Kidney (tissue), 14 donors: Measurements from ENCODE around the gene GFRA3. TPM values are rescaled to one million over a fixed set of nuclear protein-coding genes. Genes with fewer than 3 reads are reported as not detected.

Experiments used
- DNase-seq, 5 donors: peaks; one replicate each; pipeline ENCODE4 v3.0.0-alpha.2; 2013 to 2020
- FAIRE-seq: peaks from 2 replicates; lab custom pipeline; 2012; peaks lifted over from hg19 to GRCh38; lab: Jason Lieb, UNC
- H3K27ac ChIP-seq, 2 donors: one replicate each; pipeline ENCODE4 v1.7.0; 2013; ENCODE audit warnings: low read depth in 2 of 2, low read length in 2 of 2, inconsistent platforms in 1 of 2
- H3K27me3 ChIP-seq: one replicate; pipeline ENCODE4 v1.7.1; 2013; ENCODE audit warnings: low read length, inconsistent platforms; ENCODE audit not compliant: control insufficient read depth, insufficient read depth
- H3K36me3 ChIP-seq, 3 donors: one replicate each; pipeline versions ENCODE4 v1.7.0 to v1.7.1; 2013; ENCODE audit warnings: low read length in 3 of 3, control low read depth in 1 of 3, inconsistent platforms in 1 of 3; ENCODE audit not compliant: insufficient read depth in 3 of 3, control insufficient read depth in 2 of 3
- H3K4me1 ChIP-seq, 3 donors: one replicate each; pipeline versions ENCODE4 v1.7.0 to v1.7.1; 2013; ENCODE audit warnings: low read length in 3 of 3, inconsistent platforms in 1 of 3, low read depth in 1 of 3; ENCODE audit not compliant: control insufficient read depth in 2 of 3, insufficient read depth in 2 of 3
- H3K4me3 ChIP-seq, 3 donors: one replicate each; pipeline versions ENCODE4 v1.7.0 to v1.8.1; 2013; ENCODE audit warnings: low read length in 3 of 3, control low read depth in 1 of 3, inconsistent platforms in 1 of 3
- H3K9ac ChIP-seq, 3 donors: one replicate each; pipeline versions ENCODE4 v1.7.0 to v1.7.1; 2013; ENCODE audit warnings: low read length in 3 of 3, control low read depth in 1 of 3, inconsistent platforms in 1 of 3
- H3K9me3 ChIP-seq, 3 donors: one replicate each; pipeline versions ENCODE4 v1.7.0 to v1.7.1; 2013; ENCODE audit warnings: low read length in 3 of 3, control low read depth in 1 of 3, inconsistent platforms in 1 of 3; ENCODE audit not compliant: control insufficient read depth in 2 of 3, insufficient read depth in 1 of 3
- intact Hi-C: fragments of 100-400 bp; cut with DNase I; formaldehyde crosslinking; loops from one replicate; pipeline ENCODE4 v1.11.1; 2022
- polyA plus RNA-seq: library from polyadenylated mRNA; stranded (reverse); fragments of 350-450 nt; fragmentation: Illumina TruSeq; extraction: RNeasy Lipid Tissue Mini Kit (QIAGEN cat#74804); gene quantifications from one replicate; pipeline ENCODE4 v1.2.3, GENCODE V29; 2014; ENCODE audit warnings: low read depth, low replicate concordance; ENCODE audit not compliant: insufficient read depth
- total RNA-seq: library from RNA; stranded (reverse); fragmentation: NEBNext Ultra II Directional; extraction: Animal tissue kit (Norgen Biotek cat#: 25700); gene quantifications from one replicate; pipeline ENCODE4 v1.2.1, GENCODE V29; 2021
- TF ChIP-seq, protein P1 (sequence below): IDR thresholded peaks from 3 replicates; pipeline ENCODE4 v1.5.1; 2012; ENCODE audit warnings: mild to moderate bottlenecking, moderate library complexity, borderline replicate concordance; ENCODE audit not compliant: insufficient read depth; ENCODE audit errors: extremely low read depth
- donor health status: control.
- donor health status: control.
- donor health status: control.
- donor health status: control.
- donor health status: control.
- donor health status: DM: yes; HTN: yes; CAD: no.
- donor health status: Normal renal cell carcinoma (clear cell type).

The GFRA3 gene
- total and polyA plus RNA-seq, 2 donors from 2014 or later: 0.41 to 1.0 TPM

DNA sequence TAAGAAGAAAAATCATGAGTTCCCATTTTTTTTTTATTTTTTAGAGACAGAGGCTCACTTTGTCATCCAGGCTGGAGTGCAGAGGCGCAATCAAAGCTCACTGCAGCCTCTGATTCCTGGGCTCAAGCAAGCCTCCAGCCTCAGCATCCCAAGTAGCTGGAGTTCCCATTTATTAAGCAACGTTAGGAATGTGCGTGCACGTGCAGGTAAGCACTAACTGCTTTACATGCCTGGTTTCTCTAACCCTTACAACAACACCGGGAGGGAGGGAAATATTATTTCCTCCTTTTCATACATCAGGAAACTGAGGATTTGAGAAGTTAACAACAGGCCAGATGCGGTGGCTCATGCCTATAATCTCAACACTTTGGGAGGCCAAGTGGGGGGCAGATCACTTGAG lies 45.0 kb downstream of the GFRA3 start:
- intact Hi-C loops: no loop called here
- no peak overlapping the region for H3K27ac ChIP-seq
- no peaks in the 10 kb centered on the region for H3K9me3 ChIP-seq
- H3K4me3 ChIP-seq: no peak overlapping the region
- H3K9ac ChIP-seq: no peak overlapping the region
- no peak for FAIRE-seq
- DNase-seq: no peak
- no peaks in the 10 kb centered on the region for H3K36me3 ChIP-seq
- no peaks in the 10 kb centered on the region for H3K4me1 ChIP-seq
- no peaks in the 10 kb centered on the region for H3K27me3 ChIP-seq
- TF ChIP-seq, protein P1, sequence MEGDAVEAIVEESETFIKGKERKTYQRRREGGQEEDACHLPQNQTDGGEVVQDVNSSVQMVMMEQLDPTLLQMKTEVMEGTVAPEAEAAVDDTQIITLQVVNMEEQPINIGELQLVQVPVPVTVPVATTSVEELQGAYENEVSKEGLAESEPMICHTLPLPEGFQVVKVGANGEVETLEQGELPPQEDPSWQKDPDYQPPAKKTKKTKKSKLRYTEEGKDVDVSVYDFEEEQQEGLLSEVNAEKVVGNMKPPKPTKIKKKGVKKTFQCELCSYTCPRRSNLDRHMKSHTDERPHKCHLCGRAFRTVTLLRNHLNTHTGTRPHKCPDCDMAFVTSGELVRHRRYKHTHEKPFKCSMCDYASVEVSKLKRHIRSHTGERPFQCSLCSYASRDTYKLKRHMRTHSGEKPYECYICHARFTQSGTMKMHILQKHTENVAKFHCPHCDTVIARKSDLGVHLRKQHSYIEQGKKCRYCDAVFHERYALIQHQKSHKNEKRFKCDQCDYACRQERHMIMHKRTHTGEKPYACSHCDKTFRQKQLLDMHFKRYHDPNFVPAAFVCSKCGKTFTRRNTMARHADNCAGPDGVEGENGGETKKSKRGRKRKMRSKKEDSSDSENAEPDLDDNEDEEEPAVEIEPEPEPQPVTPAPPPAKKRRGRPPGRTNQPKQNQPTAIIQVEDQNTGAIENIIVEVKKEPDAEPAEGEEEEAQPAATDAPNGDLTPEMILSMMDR: no peak

DNA sequence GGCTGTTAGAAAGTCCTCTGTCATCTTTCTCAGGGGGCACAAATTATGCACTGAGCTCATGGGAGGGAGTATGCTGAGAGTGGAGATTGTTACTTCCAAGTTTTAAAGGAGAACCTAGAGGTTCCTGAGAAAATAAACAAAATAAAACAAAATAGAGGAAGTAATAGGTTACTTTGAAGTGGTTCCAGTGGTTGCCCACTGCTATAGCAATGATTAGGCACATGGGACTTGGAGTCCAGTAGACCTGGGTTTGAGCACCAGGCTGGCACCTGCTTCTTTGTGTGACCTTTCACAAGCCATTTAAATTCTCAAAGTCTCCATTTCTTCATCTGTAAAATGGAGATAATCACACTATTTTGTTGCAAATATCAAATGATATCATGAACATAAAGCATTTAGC lies 47.5 kb downstream of the GFRA3 start:
- intact Hi-C loops: no loop called here
- TF ChIP-seq, protein P1: no peak
- Histone ChIP-seq H3K27ac (no peak overlapping the region), H3K4me3 (no peak overlapping the region), H3K36me3 (no peaks in the 10 kb centered on the region), H3K9me3 (no peaks in the 10 kb centered on the region), H3K4me1 (no peaks in the 10 kb centered on the region), H3K9ac (no peak overlapping the region), H3K27me3 (no peaks in the 10 kb centered on the region)
- DNase-seq: no peak
- no peak for FAIRE-seq

DNA sequence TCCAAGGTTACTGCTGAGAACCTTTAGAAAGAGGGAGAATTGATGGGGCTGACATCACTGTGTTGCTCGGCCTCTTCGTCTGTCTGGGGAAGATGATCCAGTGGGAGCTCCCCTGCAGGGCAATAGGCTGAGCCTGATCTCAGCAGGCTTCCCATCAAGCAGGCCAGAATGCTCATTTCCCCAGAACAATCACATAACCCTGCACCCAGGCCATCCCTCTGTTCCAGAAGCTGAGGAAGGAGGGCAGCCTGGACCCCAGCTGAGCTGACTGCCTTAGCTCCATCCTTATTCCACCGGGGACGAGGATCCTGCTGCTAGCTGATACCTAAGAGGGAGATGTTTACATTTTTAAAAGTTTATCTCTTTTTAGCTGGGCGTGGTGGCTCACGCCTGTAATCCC lies 49.7 kb downstream of the GFRA3 start:
- H3K36me3 ChIP-seq: no peaks in the 10 kb centered on the region
- H3K4me3 ChIP-seq: no peak overlapping the region
- TF ChIP-seq, protein P1: no peak
- DNase-seq (no peak), FAIRE-seq (no peak)
- intact Hi-C loops: no loop called here
- H3K9ac ChIP-seq: no peak overlapping the region
- no peaks in the 10 kb centered on the region for H3K27me3 ChIP-seq
- no peaks in the 10 kb centered on the region for H3K9me3 ChIP-seq
- H3K4me1 ChIP-seq: no peaks in the 10 kb centered on the region
- H3K27ac ChIP-seq: no peak overlapping the region

DNA sequence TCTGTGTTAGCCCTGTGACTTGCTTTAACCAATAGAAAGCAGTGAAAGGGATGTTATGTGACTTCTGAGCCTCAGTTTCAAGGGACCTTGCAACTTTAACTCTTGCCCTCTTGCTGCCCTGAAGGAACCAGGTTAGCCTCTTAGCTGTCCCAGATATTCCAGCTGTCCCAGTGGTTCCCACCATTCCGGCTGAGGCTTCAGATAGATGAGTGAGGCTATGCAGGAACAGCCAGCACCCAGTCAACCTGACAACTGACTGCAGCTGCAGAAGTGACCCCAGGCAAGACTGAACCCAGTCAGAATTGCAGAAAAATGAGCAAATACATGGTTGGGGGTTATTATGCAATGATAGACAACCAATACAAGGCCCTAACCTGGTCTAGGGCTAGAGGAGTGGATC lies 50.9 kb downstream of the GFRA3 start:
- no peaks in the 10 kb centered on the region for H3K9me3 ChIP-seq
- no peak for FAIRE-seq

More for the DNA sequence above, 50.9 kb downstream of the GFRA3 start:
- TF ChIP-seq, protein P1: no peak
- H3K27me3 ChIP-seq: no peaks in the 10 kb centered on the region
- DNase-seq: no peak
- intact Hi-C loops: no loop called here
- no peak overlapping the region for H3K4me3 ChIP-seq
- no peaks in the 10 kb centered on the region for H3K36me3 ChIP-seq
- no peak overlapping the region for H3K9ac ChIP-seq
- H3K4me1 ChIP-seq: no peaks in the 10 kb centered on the region
- no peak overlapping the region for H3K27ac ChIP-seq
